ENCODE measurements around the gene CRADD.

DNA sequence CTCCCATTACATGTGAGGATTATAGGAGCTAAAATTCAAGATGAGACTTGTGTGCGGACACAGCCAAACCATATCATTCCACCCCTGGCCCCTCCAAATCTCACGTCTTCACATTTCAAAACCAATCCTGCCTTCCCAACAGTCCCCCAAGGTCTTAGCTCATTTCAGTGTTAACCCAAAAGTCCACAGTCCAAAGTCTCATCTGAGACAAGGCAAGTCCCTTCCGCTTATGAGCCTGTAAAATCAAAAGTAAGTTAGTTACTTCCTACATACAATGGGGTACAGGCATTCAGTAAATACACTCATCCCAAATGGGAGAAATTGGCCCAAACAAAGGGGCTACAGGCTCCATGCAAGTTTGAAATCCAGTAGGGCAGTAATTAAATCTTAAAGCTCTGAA, 76.1 kb downstream of the CRADD start:
- no peak for TF ChIP-seq EZH2 (IDR thresholded peaks at IDR 0.05; ENCODE audit: borderline replicate concordance, insufficient read depth, low read depth, low read length, poor library complexity, severe bottlenecking)
- TF ChIP-seq, protein P1, sequence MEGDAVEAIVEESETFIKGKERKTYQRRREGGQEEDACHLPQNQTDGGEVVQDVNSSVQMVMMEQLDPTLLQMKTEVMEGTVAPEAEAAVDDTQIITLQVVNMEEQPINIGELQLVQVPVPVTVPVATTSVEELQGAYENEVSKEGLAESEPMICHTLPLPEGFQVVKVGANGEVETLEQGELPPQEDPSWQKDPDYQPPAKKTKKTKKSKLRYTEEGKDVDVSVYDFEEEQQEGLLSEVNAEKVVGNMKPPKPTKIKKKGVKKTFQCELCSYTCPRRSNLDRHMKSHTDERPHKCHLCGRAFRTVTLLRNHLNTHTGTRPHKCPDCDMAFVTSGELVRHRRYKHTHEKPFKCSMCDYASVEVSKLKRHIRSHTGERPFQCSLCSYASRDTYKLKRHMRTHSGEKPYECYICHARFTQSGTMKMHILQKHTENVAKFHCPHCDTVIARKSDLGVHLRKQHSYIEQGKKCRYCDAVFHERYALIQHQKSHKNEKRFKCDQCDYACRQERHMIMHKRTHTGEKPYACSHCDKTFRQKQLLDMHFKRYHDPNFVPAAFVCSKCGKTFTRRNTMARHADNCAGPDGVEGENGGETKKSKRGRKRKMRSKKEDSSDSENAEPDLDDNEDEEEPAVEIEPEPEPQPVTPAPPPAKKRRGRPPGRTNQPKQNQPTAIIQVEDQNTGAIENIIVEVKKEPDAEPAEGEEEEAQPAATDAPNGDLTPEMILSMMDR (IDR thresholded peaks at IDR 0.05) = no peak
